DMS79 (cell line): ENCODE measurements around the gene SLC45A2.
"Not testable (repeated sequence)": the region's sequence is repeated elsewhere in the genome, so short reads cannot be mapped to it uniquely, and the experiment has no call there.

ENCODE experiments used
- DNase-seq: peaks from one replicate; lab custom pipeline; 2025; lab: John Stamatoyannopoulos, UW

Gene SLC45A2

GRCh38 chr5:33966805-33967204 lies 17.7 kb downstream of the SLC45A2 start:
- DNase-seq: no peak

GRCh38 chr5:33964132-33964700 lies 20.3 kb downstream of the SLC45A2 start:
- no peak for DNase-seq

GRCh38 chr5:33958176-33958575 lies 26.3 kb downstream of the SLC45A2 start:
- DNase-seq: no peak

- DNase-seq: no peak
Observed at GRCh38 chr5:33957577-33958150, 26.8 kb downstream of the SLC45A2 start.

GRCh38 chr5:33952175-33952574 lies 32.3 kb downstream of the SLC45A2 start:
- not testable (repeated sequence) for DNase-seq

GRCh38 chr5:33944543-33945132 lies 39.9 kb downstream of the SLC45A2 start:
- DNase-seq: no peak

- no peak for DNase-seq
Observed at GRCh38 chr5:33941090-33941489, 43.4 kb downstream of the SLC45A2 start.

GRCh38 chr5:33939556-33940262 lies 44.8 kb downstream of the SLC45A2 start:
- DNase-seq: no peak

- DNase-seq: no peak
Observed at GRCh38 chr5:33938881-33939280, 45.6 kb downstream of the SLC45A2 start.

- DNase-seq: no peak
Observed at GRCh38 chr5:33938507-33938796, 46.0 kb downstream of the SLC45A2 start.

- DNase-seq: no peak
Observed at GRCh38 chr5:33937707-33938506, 46.6 kb downstream of the SLC45A2 start.

GRCh38 chr5:33937017-33937706 lies 47.3 kb downstream of the SLC45A2 start:
- DNase-seq: no peak

- no peak for DNase-seq
Observed at GRCh38 chr5:33936381-33937016, 48.0 kb downstream of the SLC45A2 start, which contains the start of gene RXFP3. TSS of gene RXFP3 (plus strand) at chr5:33936386. CDS start at chr5:33936741, 355 bp downstream.

GRCh38 chr5:33936004-33936380 lies 48.5 kb downstream of the SLC45A2 start:
- no peak for DNase-seq

- DNase-seq: no peak
Observed at GRCh38 chr5:33934176-33934575, 50.3 kb downstream of the SLC45A2 start.

GRCh38 chr5:33933723-33934169 lies 50.7 kb downstream of the SLC45A2 start:
- DNase-seq: no peak

GRCh38 chr5:33931136-33931535 lies 53.4 kb downstream of the SLC45A2 start:
- no peak for DNase-seq

GRCh38 chr5:33929925-33930690 lies 54.4 kb downstream of the SLC45A2 start:
- no peak for DNase-seq

GRCh38 chr5:33928283-33928682 lies 56.2 kb downstream of the SLC45A2 start:
- no peak for DNase-seq

- DNase-seq: no peak
Observed at GRCh38 chr5:33927685-33928084, 56.8 kb downstream of the SLC45A2 start.

GRCh38 chr5:33925278-33925677 lies 59.2 kb downstream of the SLC45A2 start:
- no peak for DNase-seq
